ENCODE data around the gene PDZRN3.

GRCh38 chr3:73605412-73605811 lies 19.3 kb downstream of the PDZRN3 start:
- TF ChIP-seq EZH2 (IDR thresholded peaks at IDR 0.05; ENCODE audit: insufficient read depth, poor library complexity, severe bottlenecking) (no peak), EZH2phosphoT487 (IDR thresholded peaks at IDR 0.05; ENCODE audit: insufficient read depth, low read depth) (no peak)
